Stimulated activated naive CD8-positive, alpha-beta T cell treated with anti-CD3 and anti-CD28 coated beads, Interleukin-15, amount 100 ng/mL, for 72 hours (primary cell): Measurements from ENCODE around the gene PROC.
"Not testable (repeated sequence)": the region's sequence is repeated elsewhere in the genome, so short reads cannot be mapped to it uniquely, and the experiment has no call there.

Experiments
- ATAC-seq: fragments of 150-1000 bp; cut with Tn5 transposase; 2 replicates; pipeline ENCODE4 v1.10.0; 2021; ENCODE audit warnings: mild to moderate bottlenecking, moderate library complexity
- DNase-seq, 2 donors: peaks; one replicate each; pipeline ENCODE4 v3.0.0; 2021 to 2022
- H3K27ac Mint-ChIP-seq, 2 donors: one replicate each; pipeline ENCODE4 v1.8.0; 2022; ENCODE audit warnings: mild to moderate bottlenecking in 2 of 2, mixed read lengths in 2 of 2, moderate library complexity in 2 of 2
- H3K27me3 Mint-ChIP-seq: one replicate; pipeline ENCODE4 v1.8.0; 2022; ENCODE audit warnings: mixed read lengths
- H3K4me1 Mint-ChIP-seq: one replicate; pipeline ENCODE4 v1.8.0; 2022; ENCODE audit warnings: mild to moderate bottlenecking, mixed read lengths
- H3K4me3 Mint-ChIP-seq, 2 donors: one replicate each; pipeline ENCODE4 v1.8.0; 2022; ENCODE audit warnings: mild to moderate bottlenecking in 2 of 2, mixed read lengths in 2 of 2, moderate library complexity in 1 of 2
- H3K9me3 Mint-ChIP-seq, 2 donors: one replicate each; pipeline ENCODE4 v1.8.0; 2022; ENCODE audit warnings: mixed read lengths in 2 of 2

Gene PROC

DNA sequence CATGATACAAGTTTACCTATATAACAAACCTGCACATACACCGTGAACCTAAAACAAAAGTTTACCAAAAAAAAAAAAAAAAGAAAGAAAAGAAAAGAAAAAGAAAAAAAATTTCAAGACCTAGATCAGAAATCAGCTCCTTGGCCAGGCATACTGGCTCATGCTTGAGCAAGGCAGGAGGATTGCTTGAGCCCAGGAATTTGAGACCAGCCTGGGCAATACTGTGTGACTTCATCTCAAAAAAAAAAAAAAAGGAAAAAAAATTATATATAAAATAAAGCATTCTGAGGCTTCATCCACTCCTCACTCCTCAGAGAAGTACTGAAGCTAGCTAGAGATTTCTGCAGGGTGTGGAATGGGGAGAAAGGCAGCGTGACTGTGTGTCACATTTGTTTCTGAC is 11.8 kb upstream of the PROC start:
- H3K4me3 Mint-ChIP-seq, result no peak overlapping the region
- peaks cover 42% of the 10 kb centered on the region for H3K4me1 Mint-ChIP-seq
- ATAC-seq, result no peak
- no peak for DNase-seq
- peaks cover 21% of the 10 kb centered on the region for H3K27me3 Mint-ChIP-seq
- H3K27ac Mint-ChIP-seq, result peak overlapping the region in 1 of 2 donors; percentile 76
- no peaks in the 10 kb centered on the region for H3K9me3 Mint-ChIP-seq

DNA sequence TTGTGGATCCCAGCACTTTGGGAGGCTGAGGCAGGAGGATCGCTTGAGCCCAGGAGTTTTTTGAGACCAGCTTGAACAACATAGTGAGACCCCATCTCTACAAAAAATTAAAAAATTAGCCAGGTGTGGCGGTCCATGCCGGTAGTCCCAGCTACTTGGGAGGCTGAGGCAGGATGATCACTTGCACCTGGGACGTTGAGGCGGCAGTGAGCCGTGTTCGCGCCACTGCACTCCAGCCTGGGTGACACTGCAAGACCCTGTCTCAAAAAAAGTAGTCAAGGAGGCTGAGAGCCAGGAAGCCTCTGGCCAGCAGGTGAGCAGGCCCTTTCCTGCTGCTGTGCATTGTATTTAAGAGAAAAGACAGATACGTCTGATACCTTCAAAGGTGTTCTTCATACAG is 11.1 kb upstream of the PROC start:
- Mint-ChIP-seq H3K9me3 (no peaks in the 10 kb centered on the region), H3K4me3 (peak overlapping the region; percentile 18 to 38), H3K4me1 (peaks cover 42% of the 10 kb centered on the region), H3K27me3 (peaks cover 21% of the 10 kb centered on the region), H3K27ac (peak overlapping the region in 1 of 2 donors; percentile 10)
- DNase-seq, result no peak
- no peak for ATAC-seq

DNA sequence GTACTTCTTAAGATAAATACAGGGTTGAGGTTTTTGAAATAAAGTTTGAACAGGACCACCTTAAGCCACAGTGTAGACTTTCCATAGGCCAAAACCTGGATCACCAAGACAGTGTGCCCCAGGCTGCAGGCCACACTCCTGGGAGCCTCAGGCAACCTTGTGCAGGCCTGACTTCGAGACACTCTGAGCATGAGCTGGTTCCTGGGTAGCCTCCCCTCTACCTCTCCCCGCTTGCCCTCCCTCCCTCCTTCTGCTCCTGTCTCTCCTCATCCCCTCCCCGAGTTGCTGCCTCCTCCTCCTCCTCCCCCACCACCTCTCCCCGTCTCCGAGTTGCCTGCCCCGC is 10.6 kb upstream of the PROC start:
- peaks cover 21% of the 10 kb centered on the region for H3K27me3 Mint-ChIP-seq
- H3K4me1 Mint-ChIP-seq, result peaks cover 39% of the 10 kb centered on the region
- no peak overlapping the region for H3K27ac Mint-ChIP-seq
- DNase-seq (no peak), ATAC-seq (peak; percentile 37)
- H3K9me3 Mint-ChIP-seq, result no peaks in the 10 kb centered on the region
- H3K4me3 Mint-ChIP-seq, result peak overlapping the region; percentile 47 to 70

DNA sequence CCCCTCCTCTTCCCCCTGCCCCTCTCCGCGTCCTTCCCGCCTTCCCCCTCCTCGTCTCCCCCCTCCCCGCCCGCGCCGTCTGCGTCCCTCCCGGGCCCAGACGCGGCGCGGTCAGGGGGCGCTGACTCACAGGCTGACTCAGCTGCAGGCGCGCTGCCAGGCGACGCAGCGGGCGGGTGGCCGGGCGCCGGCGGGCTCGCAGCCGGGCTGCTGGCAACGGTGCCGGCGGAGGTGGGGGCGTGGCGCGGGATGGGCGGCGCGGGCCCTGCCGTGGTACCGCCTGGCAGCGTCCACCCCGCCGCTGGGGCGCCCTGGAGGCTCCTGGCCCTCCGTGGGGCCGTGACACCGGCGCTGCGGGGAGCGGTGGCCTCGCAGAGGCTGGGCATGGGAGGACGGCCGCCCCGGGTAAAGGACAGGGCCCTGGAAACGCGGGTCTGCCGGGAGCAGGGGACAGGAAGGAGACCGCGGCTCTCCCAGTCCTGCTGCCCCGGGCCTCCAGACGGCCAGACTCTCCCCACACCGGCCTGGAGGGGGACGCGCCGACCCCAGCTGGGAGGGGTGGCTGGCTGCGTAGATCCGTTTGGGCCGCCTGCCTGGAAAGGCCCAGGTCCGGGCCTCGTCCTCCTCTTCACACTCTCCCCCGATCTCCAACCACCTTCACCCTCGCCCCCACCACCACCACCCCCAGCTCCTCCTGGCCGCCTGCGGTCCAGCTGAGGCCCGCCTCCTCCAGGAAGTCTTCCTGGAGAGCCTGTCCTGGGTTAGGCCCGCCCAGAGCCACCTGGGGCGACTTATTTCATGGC is 10.0 kb upstream of the PROC start:
- ATAC-seq, result peak; percentile 90
- Mint-ChIP-seq H3K27ac (no peak overlapping the region), H3K4me1 (peaks cover 39% of the 10 kb centered on the region), H3K9me3 (peaks cover 0 to 3% of the 10 kb centered on the region in 2 donors), H3K27me3 (peaks cover 27% of the 10 kb centered on the region), H3K4me3 (peak overlapping the region; percentile 69 to 70)
- DNase-seq, result peak; percentile 84

DNA sequence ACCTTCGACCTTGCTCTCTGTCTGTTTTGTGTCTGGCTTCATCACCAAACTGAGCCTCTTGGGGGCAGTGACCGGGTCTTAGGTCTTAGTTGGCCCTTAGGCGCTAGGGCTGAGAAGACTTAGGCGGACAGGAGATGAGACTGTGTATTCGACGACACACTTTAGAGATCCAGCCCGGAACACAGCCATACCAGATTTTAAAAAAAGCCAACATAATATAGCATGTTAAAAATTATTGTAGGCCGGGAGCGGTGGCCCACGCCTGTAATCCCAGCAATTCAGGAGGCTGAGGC is 9.5 kb upstream of the PROC start:
- Mint-ChIP-seq H3K4me1 (peaks cover 39% of the 10 kb centered on the region), H3K27me3 (peaks cover 33% of the 10 kb centered on the region), H3K4me3 (peak overlapping the region; percentile 64 to 69), H3K27ac (no peak overlapping the region), H3K9me3 (peaks cover 0 to 9% of the 10 kb centered on the region in 2 donors)
- no peak for DNase-seq
- no peak for ATAC-seq

DNA sequence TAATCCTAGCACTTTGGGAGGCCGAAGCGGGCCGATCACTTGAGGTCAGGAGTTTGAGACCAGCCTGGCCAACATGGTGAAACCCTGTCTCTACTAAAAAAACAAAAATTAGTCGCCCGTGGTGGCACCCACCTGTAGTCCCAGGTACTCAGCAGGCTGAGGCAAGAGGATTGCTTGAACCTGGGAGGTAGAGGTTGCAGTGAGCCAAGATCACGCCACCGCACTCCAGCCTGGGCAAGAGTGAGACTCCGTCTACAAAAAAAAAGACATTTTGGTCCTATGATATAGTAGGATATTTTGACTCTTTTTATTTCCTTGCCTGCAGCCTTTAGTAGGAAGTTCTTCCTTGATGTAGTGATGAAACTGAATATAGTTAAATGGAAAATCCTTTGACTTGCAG is 8.5 kb upstream of the PROC start:
- DNase-seq, H3K27ac Mint-ChIP-seq, ATAC-seq, H3K9me3 Mint-ChIP-seq: not testable (repeated sequence)
- Mint-ChIP-seq H3K27me3 (peaks cover 35% of the 10 kb centered on the region), H3K4me1 (peaks cover 39% of the 10 kb centered on the region), H3K4me3 (peak overlapping the region in 1 of 2 donors; percentile 47)

DNA sequence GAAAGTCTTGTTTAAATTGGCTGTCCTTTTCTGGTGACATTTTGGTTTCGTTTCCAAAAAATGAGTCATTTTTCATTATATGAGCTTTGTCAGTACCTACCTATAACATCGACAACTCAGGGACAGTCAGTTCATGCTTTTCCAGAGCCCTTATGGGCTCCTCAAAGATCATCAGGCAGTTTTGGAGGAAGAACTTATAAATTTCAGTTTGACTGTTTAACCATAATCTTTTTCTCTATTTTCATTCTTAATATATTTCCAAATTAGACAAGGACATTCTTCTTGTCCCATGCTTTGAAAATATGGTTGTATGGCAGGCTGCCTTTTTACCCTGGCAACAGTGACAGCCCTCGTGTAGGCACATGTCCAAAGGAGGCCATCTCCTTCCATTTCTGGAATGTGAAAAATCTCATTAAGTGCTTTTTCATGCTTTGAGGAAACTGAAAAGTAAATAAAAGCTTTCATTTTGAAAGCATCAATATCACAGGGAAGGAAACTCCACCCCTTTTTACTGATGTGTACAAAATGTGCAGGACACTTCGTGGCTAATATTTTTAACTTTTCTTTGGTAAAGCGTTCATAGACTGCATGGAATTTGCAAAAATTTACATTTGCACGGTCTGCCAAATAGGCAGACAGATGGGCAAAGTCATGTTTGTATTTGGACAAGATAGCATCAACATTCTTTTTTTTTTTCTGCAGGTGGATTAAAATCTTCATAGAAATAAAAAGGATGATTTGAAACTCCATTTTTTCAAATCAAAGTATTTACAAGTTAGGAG is 7.2 kb upstream of the PROC start:
- H3K27me3 Mint-ChIP-seq, result peaks cover 24% of the 10 kb centered on the region
- peak; percentile 76 for ATAC-seq
- DNase-seq, result no peak
- peaks cover 45% of the 10 kb centered on the region for H3K4me1 Mint-ChIP-seq
- peaks cover 0 to 10% of the 10 kb centered on the region in 2 donors for H3K9me3 Mint-ChIP-seq
- H3K27ac Mint-ChIP-seq, result peak overlapping the region; percentile 72 to 82
- peak overlapping the region; percentile 68 to 76 for H3K4me3 Mint-ChIP-seq

DNA sequence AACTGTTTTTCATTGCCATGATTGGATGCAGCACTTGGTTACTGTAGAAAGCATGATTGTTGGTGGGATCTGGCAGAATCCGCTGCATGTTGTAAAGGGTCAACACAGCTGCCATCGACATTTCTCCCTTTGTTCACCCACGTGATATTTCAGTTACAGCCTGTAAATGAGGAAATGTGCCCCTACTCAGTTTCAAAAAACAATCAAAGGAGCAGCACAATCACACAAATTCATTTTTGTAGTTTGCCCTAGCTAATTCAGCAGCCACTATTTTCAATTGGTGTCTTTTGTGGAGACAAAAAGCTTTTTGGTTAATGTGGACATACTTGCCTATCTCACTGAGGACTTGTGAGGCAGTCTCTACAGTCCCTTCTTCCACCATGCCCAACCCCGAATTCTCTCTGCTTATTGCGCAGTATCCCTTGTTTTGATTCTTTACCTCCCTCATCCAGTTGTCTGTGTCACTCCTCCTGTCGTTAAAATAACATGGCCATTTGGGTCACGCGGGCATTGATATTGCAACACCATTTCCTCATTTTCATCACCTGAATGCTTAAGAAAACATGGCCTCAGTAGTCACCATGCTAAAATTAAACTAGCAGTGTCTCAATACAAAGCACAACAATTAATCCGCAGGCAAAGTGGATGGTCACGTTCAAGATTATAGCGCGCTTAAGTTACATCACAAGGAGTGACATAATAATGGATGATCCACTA is 6.4 kb upstream of the PROC start:
- peaks cover 52% of the 10 kb centered on the region for H3K4me1 Mint-ChIP-seq
- H3K27ac Mint-ChIP-seq, result peak overlapping the region; percentile 8 to 79

DNA sequence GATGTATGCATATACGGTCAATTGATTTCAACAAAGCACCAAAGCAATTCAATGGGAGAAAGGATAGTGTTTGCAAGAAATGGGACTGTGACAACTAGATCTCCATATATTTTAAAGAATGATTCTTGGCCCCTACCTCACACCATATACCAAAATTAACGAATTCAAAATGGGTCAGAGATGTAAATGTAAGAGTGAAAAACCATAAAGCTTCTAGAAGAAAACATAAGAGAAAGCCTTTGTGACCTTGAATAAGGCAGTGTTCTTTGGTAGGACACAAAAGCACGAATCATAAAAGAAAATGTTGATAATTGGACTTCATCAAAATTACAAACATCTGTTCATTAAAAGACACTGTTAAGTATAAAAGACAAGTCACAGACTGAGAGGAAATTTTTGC is 5.0 kb upstream of the PROC start:
- no peak for ATAC-seq

More for the DNA sequence above, 6.4 kb upstream of the PROC start:
- peaks cover 0 to 10% of the 10 kb centered on the region in 2 donors for H3K9me3 Mint-ChIP-seq
- H3K4me3 Mint-ChIP-seq, result peak overlapping the region in 1 of 2 donors; percentile 76
- no peak for ATAC-seq
- DNase-seq, result no peak
- H3K27me3 Mint-ChIP-seq, result peaks cover 24% of the 10 kb centered on the region

DNA sequence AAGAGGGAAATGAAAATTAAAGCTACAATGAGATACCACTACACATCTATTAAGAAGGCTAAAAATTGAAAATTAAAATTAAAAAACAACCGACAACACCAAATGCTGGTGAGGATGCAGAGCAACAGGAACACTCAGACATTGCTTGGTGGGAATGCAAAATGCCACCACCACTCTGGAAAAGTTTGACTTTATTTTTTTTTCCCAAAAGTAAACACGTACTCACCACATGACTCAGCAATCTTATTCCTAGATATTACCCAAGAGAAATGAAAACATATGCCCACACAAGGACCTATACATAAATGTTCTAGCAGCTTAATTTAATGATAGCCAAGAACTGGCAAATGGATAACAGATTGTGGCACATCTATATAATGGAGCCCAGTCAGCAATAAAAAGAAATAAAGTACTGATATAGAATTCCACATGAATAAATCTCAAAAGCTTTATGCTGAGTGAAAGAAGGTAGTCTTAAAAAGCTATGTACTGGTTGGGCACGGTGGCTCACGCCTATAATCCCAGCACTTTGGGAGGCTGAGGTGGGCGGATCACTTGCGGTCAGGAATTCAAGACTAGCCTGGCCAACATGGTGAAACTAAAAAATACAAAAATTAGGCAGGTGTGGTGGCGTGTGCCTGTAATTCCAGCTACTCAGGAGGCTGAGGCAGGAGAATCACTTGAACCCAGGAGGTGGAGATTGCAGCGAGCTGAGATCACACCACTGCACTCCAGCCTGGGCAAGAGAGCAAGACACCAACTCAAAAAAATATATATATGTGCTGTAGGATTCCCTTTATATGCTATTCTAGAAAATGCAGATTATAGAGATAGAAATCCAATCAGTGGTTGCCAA is 4.2 kb upstream of the PROC start:
- no peak overlapping the region for H3K4me3 Mint-ChIP-seq
- H3K27ac Mint-ChIP-seq, result no peak overlapping the region
- DNase-seq (no peak), ATAC-seq (no peak)
- peaks cover 0 to 10% of the 10 kb centered on the region in 2 donors for H3K9me3 Mint-ChIP-seq
- H3K4me1 Mint-ChIP-seq, result peaks cover 49% of the 10 kb centered on the region
- H3K27me3 Mint-ChIP-seq, result peaks cover 24% of the 10 kb centered on the region

More for the DNA sequence above, 5.0 kb upstream of the PROC start:
- no peak overlapping the region for H3K4me3 Mint-ChIP-seq
- DNase-seq, result no peak
- H3K27me3 Mint-ChIP-seq, result peaks cover 24% of the 10 kb centered on the region
- H3K9me3 Mint-ChIP-seq, result peaks cover 0 to 10% of the 10 kb centered on the region in 2 donors
- peaks cover 54% of the 10 kb centered on the region for H3K4me1 Mint-ChIP-seq
- no peak overlapping the region for H3K27ac Mint-ChIP-seq

DNA sequence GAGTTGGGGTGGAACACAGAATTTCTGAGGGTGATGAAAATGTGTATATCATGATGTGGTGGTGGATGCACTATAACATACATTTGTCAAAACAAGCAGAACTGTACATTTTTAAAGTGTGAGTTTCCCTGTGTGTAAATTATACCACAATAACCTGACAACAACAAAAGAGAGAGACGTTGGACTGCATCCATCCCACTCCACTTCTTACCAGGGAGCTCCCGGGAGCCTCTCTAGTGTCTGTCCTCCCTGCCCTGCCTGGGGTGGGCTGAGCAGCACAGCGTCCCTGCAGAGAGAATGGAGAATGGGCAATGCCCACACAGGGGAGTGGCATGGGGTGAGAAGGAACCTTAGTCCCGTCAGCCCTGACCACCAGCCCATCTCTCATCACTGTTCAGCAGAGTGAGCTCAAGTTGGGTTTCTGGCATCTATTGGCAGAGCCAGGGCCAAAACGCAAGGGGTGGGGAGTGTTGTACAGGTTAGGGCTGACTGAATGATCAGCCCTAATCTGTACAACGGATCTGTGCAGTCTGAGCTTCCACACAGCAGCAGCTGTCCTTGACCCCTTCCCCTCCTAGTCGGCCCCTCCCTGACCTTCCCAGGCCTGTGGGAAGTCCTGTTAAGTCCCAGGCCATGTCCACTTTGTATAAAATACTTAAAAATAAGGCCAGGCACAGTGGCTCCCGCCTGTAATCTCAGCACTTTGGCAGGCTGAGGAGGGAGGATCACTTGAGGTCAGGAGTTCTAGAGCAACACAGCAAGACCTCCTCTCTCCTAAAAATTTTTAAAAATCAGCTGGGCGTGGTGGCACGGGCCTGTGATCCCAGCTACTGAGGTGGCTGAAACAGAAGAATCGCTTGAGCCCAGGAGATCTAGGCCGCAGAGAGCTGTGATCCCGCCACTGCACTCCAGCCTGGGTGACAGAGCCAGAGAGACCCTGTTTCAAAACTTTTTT is 3.3 kb upstream of the PROC start:
- peaks cover 24% of the 10 kb centered on the region for H3K27me3 Mint-ChIP-seq
- no peak for DNase-seq
- peaks cover 0 to 10% of the 10 kb centered on the region in 2 donors for H3K9me3 Mint-ChIP-seq
- ATAC-seq, result no peak
- peaks cover 46% of the 10 kb centered on the region for H3K4me1 Mint-ChIP-seq
- H3K27ac Mint-ChIP-seq, result no peak overlapping the region
- no peak overlapping the region for H3K4me3 Mint-ChIP-seq

DNA sequence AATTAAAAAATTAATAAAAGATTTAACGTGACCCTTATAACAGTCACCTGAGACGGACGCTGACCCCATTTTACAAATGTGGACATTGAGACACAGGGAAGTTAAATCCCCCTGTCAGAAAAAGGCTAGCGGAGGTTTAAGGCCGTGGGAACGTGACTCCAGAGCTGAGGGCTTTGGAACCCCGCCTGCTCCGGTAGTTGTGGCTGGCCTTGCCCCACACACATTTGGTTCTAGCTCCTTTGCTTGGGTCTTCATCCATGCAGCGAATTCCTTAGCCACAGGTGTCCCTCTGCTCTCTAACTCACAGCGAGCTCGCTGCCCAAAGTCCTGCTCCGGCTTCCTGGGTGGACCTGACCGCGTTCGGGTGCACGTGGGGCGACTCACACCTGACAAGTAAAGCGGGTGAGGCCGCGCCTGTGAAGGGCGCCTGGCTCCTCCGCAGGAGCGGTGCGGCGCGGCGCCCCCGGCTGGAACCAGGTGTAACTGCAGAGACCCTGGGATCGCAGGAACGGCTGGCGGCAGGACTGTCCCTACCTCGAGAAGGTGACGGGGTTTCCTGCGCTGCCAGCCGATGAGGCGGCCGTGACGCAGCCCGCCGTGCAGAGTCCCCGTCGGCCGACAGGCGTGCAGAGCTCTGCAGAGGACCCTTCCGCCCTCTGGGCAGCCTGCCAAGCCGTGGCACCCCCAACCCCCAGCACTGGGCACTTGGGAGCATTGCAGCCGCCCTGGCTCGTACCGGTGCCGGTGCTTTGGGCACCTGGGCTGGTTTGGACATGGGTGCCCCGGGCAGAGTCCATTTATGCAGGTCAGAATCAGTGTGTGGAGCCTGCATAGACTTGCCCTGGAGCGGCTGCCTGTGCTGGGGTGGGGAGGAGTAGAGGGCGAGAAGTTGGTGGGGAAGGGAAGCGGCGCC is 2.4 kb upstream of the PROC start:
- peak overlapping the region; percentile 81 to 90 for H3K4me3 Mint-ChIP-seq
- peak overlapping the region in 1 of 2 donors; percentile 44 for H3K27ac Mint-ChIP-seq
- ATAC-seq (peak; percentile 94), DNase-seq (peak; percentile 84 to 88)
- H3K4me1 Mint-ChIP-seq, result peaks cover 37% of the 10 kb centered on the region
- H3K27me3 Mint-ChIP-seq, result peaks cover 26% of the 10 kb centered on the region
- peaks cover 0 to 10% of the 10 kb centered on the region in 2 donors for H3K9me3 Mint-ChIP-seq

DNA sequence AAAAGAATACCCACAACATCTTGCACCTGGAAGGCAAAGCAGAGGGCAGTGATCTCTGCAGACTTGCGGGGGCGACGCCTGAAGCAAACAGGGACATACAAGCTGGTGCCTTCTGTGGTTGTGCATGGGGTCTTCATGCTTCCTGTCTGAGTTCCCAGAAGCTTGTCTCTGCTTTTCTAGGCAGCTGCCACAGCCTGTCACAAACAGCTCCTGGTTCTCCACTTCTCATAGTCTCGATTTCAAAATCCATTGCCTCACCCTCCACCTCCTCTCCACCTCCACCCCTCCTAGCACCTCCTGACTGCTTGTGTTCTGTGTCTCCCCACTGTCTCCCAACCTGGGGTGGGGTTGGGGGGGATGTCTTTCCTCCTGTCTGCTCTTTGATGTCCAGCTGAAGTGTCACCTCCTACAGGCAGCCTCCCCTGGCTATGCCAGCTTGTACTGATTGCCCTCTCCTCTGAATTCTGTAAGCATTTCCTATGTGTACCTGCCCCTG is 1.7 kb upstream of the PROC start:
- DNase-seq (no peak), ATAC-seq (peak; percentile 26)
- H3K4me1 Mint-ChIP-seq, result peaks cover 30% of the 10 kb centered on the region
- peak overlapping the region in 1 of 2 donors; percentile 52 for H3K27ac Mint-ChIP-seq
- peaks cover 0 to 10% of the 10 kb centered on the region in 2 donors for H3K9me3 Mint-ChIP-seq
- peaks cover 33% of the 10 kb centered on the region for H3K27me3 Mint-ChIP-seq
- H3K4me3 Mint-ChIP-seq, result peak overlapping the region; percentile 81 to 90
